Dedifferentiated amniotic fluid mesenchymal stem cell (primary cell): ENCODE measurements around the gene PPFIA4.

Source experiments
- DNase-seq: peaks from one replicate; pipeline ENCODE4 v3.0.0-alpha.2; 2016; ENCODE audit errors: extremely low spot score

Gene PPFIA4

GRCh38 chr1:203126866-203127665 lies 100.8 kb downstream of the PPFIA4 start:
- DNase-seq: no peak

GRCh38 chr1:203127666-203128430 lies 101.6 kb downstream of the PPFIA4 start, which contains the start of gene ADORA1:
ADORA1 (plus strand) TSS chr1:203127726; CDS start chr1:203128842, 1,116 bp downstream.
- DNase-seq: no peak

- DNase-seq: no peak
Measured at GRCh38 chr1:203128431-203128715, 102.1 kb downstream of the PPFIA4 start.
